Type B pancreatic cell (in vitro differentiated cells): ENCODE results near the gene POLD3. TPM values are rescaled to one million over a fixed set of nuclear protein-coding genes. Genes with fewer than 3 reads are reported as not detected.

Experiments used
- DNase-seq: peaks from one replicate; pipeline ENCODE4 v3.0.0; 2021; ENCODE audit warnings: mixed read lengths; ENCODE audit not compliant: unreplicated experiment; ENCODE audit errors: extremely low spot score
- H3K27ac Mint-ChIP-seq: 2 replicates; pipeline ENCODE4 v1.8.0; 2021; ENCODE audit warnings: mild to moderate bottlenecking, mixed read lengths
- H3K27me3 Mint-ChIP-seq: 2 replicates; pipeline ENCODE4 v1.8.0; 2021; ENCODE audit warnings: mixed read lengths
- H3K36me3 Mint-ChIP-seq: 2 replicates; pipeline ENCODE4 v1.8.0; 2021; ENCODE audit warnings: mixed read lengths
- H3K4me1 Mint-ChIP-seq: one replicate; pipeline ENCODE4 v1.8.0; 2021; ENCODE audit warnings: mixed read lengths; ENCODE audit not compliant: unreplicated experiment
- H3K4me3 Mint-ChIP-seq: 2 replicates; pipeline ENCODE4 v1.8.0; 2021; ENCODE audit warnings: mild to moderate bottlenecking, mixed read lengths
- H3K9me3 Mint-ChIP-seq: 2 replicates; pipeline ENCODE4 v1.8.0; 2021; ENCODE audit warnings: mixed read lengths
- CTCF ChIP-seq: fragments of 200-600 bp; sonication (generic); conservative IDR thresholded peaks from 2 replicates; pipeline ENCODE4 v1.5.0; 2021; ENCODE audit warnings: antibody characterized with exemption, mild to moderate bottlenecking
- total RNA-seq: library from RNA; stranded (reverse); gene quantifications from 2 replicates; pipeline ENCODE4 v1.2.1, GENCODE V29; 2021; ENCODE audit warnings: low replicate concordance

POLD3 gene
- total RNA-seq, 1 donor from 2014 or later, result 32.9 TPM

- Mint-ChIP-seq H3K9me3 (peaks cover 8% of the 10 kb centered on the region), H3K36me3 (no peaks in the 10 kb centered on the region), H3K4me3 (no peak overlapping the region), H3K27me3 (no peaks in the 10 kb centered on the region), H3K27ac (no peak overlapping the region), H3K4me1 (no peaks in the 10 kb centered on the region)
- TF ChIP-seq CTCF, result no peak
- DNase-seq, result no peak
Measured at GRCh38 chr11:74557526-74557925, 34.9 kb upstream of the POLD3 start.

GRCh38 chr11:74559110-74559933 is 33.1 kb upstream of the POLD3 start:
- no peak for DNase-seq
- Mint-ChIP-seq H3K4me1 (no peaks in the 10 kb centered on the region), H3K27ac (no peak overlapping the region), H3K36me3 (no peaks in the 10 kb centered on the region), H3K27me3 (no peaks in the 10 kb centered on the region), H3K9me3 (peaks cover 8% of the 10 kb centered on the region), H3K4me3 (no peak overlapping the region)
- TF ChIP-seq CTCF, result no peak

GRCh38 chr11:74559934-74560309 is 32.5 kb upstream of the POLD3 start:
- TF ChIP-seq CTCF, result no peak
- Mint-ChIP-seq H3K4me1 (no peaks in the 10 kb centered on the region), H3K27ac (no peak overlapping the region), H3K27me3 (no peaks in the 10 kb centered on the region), H3K4me3 (no peak overlapping the region), H3K36me3 (no peaks in the 10 kb centered on the region), H3K9me3 (peaks cover 8% of the 10 kb centered on the region)
- no peak for DNase-seq

- H3K27ac Mint-ChIP-seq, result no peak overlapping the region
- peaks cover 4% of the 10 kb centered on the region for H3K9me3 Mint-ChIP-seq
- no peak for DNase-seq
- H3K27me3 Mint-ChIP-seq, result peaks cover 2% of the 10 kb centered on the region
- TF ChIP-seq CTCF, result no peak
- H3K4me3 Mint-ChIP-seq, result no peak overlapping the region
- H3K36me3 Mint-ChIP-seq, result no peaks in the 10 kb centered on the region
- no peaks in the 10 kb centered on the region for H3K4me1 Mint-ChIP-seq
Measured at GRCh38 chr11:74566146-74566960, 26.0 kb upstream of the POLD3 start.

GRCh38 chr11:74568028-74568427 is 24.4 kb upstream of the POLD3 start:
- peaks cover 2% of the 10 kb centered on the region for H3K27me3 Mint-ChIP-seq
- no peaks in the 10 kb centered on the region for H3K9me3 Mint-ChIP-seq
- DNase-seq, result no peak
- H3K4me1 Mint-ChIP-seq, result no peaks in the 10 kb centered on the region
- H3K36me3 Mint-ChIP-seq, result no peaks in the 10 kb centered on the region
- no peak overlapping the region for H3K27ac Mint-ChIP-seq
- no peak overlapping the region for H3K4me3 Mint-ChIP-seq
- TF ChIP-seq CTCF, result no peak
